NCI-H2107 treated with DMSO at 0.1 percent for 48 hours (cell line): ENCODE results near the gene CORIN.
"Not testable (repeated sequence)": the region's sequence is repeated elsewhere in the genome, so short reads cannot be mapped to it uniquely, and the experiment has no call there.

ENCODE experiments used
- DNase-seq: peaks from one replicate; lab custom pipeline; 2025; ENCODE audit not compliant: unreplicated experiment; lab: John Stamatoyannopoulos, UW

Gene CORIN

GRCh38 chr4:47771020-47771419 lies 66.8 kb downstream of the CORIN start:
- no peak for DNase-seq

DNA sequence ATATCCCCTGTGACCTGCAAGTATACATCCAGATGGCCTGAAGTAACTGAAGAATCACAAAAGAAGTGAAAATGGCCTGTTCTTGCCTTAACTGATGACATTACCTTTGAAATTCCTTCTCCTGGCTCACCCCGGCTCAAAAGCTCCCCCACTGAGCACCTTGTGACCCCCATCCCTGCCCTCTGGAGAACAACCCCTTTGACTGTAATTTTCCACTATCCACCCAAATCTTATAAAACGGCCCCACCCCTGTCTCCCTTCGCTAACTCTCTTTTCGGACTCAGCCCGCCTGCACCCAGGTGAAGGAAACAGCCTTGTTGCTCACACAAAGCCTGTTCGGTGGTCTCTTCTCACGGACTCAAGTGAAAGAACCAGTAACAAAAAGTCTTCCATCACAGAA lies 69.9 kb downstream of the CORIN start:
- not testable (repeated sequence) for DNase-seq

GRCh38 chr4:47763279-47763678 lies 74.6 kb downstream of the CORIN start:
- no peak for DNase-seq

GRCh38 chr4:47762376-47763266 lies 75.2 kb downstream of the CORIN start:
- no peak for DNase-seq

GRCh38 chr4:47753316-47753715 lies 84.6 kb downstream of the CORIN start:
- not testable (repeated sequence) for DNase-seq

DNA sequence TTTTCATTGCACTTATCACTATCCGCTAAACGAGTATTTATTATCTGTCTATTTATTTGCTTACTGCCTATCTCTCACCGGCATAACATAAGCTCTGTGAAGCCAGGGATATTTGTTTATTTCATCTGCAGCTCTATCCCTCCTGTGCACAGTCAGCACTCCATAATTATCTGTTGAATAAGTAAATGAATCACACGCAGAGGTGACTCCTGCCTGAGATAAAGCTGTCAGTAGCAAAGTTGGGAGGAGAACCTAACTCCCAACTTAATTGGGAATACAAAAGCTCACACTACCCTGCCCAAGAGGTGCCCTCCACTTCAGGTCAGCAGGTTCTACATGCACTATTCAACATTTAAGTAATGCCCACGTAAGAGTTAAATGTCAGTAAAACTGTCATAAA lies 85.7 kb downstream of the CORIN start:
- DNase-seq: no peak

DNA sequence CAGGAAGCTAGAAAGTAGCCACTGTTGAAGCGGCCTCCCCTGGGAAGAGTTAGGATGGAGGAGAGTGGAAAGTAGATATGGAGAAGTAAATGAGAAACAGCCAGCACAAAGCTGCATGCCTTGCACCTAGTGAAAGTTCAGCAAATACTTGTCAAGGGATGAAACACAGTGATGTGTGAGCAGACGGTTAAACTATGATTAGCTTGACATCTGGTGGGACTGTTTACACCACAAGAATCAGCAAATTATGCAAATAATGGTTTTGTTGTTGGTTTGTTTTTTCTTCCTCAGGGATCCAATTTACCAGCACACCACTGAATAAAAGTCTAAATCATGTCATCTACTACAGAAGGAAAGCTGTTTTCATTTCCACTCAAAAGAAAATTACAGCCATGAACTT lies 87.1 kb downstream of the CORIN start:
- no peak for DNase-seq

DNA sequence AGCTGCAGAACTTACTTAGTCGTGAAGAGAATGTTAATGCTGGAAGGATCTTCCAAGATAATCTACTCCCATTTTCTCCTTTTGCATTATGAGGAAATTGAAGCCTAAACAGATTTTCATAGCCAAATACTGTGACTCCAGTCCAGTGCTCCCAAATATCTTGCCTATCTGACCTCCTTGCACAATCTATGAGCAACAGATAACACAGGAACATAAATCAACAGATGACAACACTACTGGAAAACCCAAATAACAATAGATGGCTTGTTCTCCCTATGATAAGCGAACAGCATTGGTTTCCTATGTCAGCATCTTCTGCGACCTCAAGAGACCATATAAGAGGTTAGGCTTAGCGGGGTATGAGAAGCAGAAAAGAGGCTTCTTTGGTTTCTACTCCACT lies 88.0 kb downstream of the CORIN start:
- DNase-seq: no peak

DNA sequence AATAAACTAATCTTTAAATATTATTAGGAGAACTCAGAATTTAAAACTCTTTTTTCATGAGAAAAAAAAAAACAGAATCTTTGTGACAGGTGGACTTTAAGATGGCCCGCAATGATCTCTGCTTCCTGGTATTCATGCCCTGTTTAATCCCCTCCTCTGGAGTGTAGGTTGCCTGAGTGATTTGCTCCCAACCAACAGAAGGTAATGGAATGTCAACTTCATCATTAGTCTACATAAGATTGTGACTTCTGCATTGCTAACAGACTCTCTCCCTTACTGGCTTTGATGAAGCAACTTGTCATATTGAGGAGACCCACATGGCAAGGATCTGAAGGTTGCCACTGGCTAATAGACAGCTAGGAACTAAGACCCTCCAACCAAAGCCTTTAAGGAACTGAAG lies 88.8 kb downstream of the CORIN start:
- no peak for DNase-seq

DNA sequence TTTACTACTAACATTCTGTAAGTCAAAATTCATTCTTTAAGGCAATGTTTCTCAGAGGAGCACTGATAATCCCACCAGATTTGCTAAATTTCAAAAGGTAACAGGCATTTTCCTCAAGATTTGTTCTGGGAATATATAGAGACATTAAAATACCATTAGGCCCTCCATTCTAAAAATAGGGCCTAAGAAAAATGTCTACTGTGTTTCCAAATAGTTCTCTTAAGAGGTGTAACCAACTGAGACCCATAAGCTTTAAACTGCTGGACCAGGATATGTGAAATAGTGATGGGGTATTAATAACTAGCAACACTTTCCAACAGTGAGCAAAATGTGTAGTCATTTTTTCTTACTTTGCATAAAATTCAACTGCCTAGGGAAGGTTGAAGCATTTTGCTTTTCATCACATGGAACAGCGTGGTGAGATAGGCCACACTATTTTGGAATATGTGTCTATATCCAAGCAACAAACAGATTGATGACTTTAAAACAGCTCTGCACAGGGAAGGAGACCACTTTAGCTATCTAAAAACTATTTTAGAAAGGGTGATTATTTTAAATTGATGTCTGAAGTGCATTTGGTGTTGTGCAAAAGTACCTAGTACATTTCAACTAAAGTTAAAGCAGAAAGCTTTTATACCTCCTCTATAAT lies 89.9 kb downstream of the CORIN start:
- DNase-seq: no peak

DNA sequence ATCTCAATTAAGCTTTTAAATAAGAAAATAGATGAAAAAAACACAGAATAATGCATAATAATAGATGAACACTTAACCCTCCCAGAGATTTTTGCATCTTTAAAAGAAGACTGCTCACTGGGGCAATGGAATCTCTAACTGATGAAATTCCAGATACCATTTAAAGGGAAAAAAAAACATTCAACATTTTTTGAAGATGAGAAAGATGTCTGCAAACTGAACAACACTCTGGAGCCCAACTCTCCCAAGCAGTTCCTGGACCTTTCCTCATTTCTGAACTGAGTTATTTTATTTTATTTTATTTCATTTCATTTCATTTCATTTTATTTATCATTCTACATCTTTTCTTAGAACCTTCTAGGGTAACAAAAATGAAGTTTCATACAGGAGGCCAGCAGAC lies 90.7 kb downstream of the CORIN start:
- no peak for DNase-seq

DNA sequence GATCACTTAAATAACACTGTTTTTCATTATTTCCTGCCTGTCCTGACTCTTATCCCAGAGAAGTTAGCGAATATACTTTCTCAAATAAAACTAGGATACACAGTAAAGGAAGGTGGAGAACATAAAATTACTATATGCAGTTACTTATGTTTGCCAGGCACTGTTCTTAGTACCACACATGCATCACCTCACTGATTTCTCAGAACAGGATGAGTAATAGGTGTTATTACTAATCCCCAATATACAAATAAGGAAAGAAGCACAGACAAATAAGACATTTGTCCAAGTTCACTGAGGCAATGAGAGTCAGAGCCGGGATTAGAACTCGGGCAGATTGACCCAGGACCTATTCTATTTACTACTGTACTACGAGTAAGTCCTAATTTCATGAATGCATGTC lies 91.7 kb downstream of the CORIN start:
- DNase-seq: no peak

DNA sequence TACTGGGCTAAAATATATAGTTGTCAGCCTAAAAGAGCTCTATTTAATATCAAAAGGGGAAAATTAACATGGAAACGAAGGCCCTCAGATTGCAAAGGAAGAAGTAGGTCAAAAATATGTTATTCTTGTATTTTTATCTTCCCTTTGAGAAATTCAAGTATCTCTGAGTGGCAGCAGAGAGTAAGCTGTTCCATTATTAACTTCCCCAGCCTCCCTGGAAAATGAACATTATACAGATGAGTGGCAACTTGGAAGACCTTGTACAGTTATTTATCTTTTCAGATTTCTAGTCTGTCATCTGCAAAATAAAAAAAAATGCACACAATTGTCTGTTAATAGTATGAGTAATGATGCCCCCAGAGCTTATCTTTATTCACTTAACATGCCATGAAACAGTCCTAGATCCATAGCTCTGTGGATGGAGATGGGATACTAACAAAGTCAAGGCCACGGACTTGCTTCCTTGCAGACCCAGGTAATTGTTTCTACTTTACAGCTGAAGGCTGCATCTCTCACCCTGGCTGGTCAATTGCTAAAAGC lies 93.0 kb downstream of the CORIN start:
- DNase-seq: no peak

DNA sequence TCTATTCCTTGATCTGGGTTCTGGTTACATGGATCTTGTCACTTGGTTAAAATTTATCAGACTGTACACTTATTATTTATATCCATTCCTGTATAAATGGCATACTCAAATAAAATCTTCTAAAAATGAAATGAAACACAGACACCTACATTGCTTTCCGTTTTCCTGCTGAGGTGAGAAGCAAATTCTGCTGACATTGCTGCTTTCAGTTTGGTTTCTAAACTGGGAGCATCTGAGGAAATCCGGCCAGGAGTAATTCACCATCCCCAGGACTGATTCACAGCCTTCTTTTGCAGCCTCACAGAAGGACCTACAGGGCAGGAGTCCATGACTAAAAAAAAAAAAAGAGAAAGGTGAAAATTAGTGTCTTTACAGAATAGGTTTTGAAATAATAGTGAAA lies 93.6 kb downstream of the CORIN start:
- DNase-seq: no peak

GRCh38 chr4:47741200-47741599 lies 96.7 kb downstream of the CORIN start:
- no peak for DNase-seq

DNA sequence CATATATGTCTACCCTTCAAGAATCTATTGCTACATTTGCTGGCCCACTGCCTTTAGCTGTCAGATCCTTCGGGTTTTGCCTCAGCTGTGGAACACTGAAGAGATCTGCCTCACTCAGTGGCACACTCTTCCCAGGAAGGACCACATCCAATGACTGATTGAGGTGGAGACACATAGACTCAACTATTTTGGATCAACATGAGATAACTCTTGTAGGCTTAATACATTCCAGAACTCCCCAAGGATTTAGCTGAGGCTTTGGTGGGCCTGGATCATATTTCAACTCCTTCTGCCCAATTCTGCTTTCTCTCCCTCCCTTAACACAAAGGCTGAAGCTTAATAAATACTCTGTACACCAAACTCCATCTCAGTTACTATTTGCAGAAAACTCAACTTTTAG lies 100.5 kb downstream of the CORIN start:
- no peak for DNase-seq

GRCh38 chr4:47736555-47736954 lies 101.3 kb downstream of the CORIN start:
- DNase-seq: no peak

GRCh38 chr4:47736146-47736545 lies 101.7 kb downstream of the CORIN start:
- no peak for DNase-seq

- no peak for DNase-seq
Observed at GRCh38 chr4:47733302-47734175, 104.3 kb downstream of the CORIN start.

GRCh38 chr4:47731182-47731581 lies 106.7 kb downstream of the CORIN start:
- DNase-seq: no peak

DNA sequence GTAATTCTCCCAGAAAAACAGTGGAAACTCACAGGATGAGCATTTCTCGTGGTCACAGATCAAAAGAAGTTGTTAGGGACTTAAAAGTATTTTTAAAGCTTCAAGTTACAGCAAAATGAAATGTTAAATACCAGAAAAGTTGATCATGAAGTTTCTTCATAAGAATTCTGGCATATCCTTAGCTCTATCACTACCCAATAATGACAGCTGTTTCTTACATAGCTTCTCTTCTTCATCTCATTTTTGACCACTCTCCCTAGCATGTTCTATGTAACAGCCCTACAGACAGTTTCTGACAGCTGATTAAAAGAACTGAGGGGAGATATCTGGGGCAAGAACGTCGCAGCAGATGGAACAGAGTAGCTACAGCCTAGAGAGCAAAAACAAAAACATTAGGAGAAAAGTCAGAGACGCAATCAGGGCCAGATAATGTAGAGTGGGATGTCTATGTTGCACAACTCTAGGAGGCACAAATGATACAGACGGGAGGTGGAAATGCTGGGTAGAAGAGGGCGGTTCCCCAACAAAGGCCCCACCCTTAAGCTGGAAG lies 108.7 kb downstream of the CORIN start:
- no peak for DNase-seq
